Bronchial epithelial cell (primary cell): ENCODE results near the gene ZNF335. TPM values are rescaled to one million over a fixed set of nuclear protein-coding genes. Genes with fewer than 3 reads are reported as not detected.
"Not testable (repeated sequence)": the region's sequence is repeated elsewhere in the genome, so short reads cannot be mapped to it uniquely, and the experiment has no call there.

Source experiments
- DNase-seq: peaks from one replicate; pipeline ENCODE4 v3.0.0-alpha.2; 2010; ENCODE audit warnings: low read depth
- FAIRE-seq: peaks from 2 replicates; lab custom pipeline; 2011; peaks lifted over from hg19 to GRCh38; lab: Jason Lieb, UNC
- H3K27me3 ChIP-seq: 2 replicates; pipeline ENCODE4 v1.5.1; 2011; ENCODE audit warnings: low read length; ENCODE audit not compliant: control insufficient read depth, insufficient read depth
- H3K36me3 ChIP-seq: 2 replicates; pipeline ENCODE4 v1.5.1; 2011; ENCODE audit warnings: low read length; ENCODE audit not compliant: control insufficient read depth, insufficient read depth
- H3K4me3 ChIP-seq: 2 replicates; pipeline ENCODE4 v1.5.1; 2011; ENCODE audit warnings: mild to moderate bottlenecking, low read depth, low read length, control low read depth
- CTCF ChIP-seq: IDR thresholded peaks from 2 replicates; pipeline ENCODE4 v1.5.1; 2011; ENCODE audit warnings: mild to moderate bottlenecking, moderate library complexity, low read length, control low read depth, inconsistent platforms; ENCODE audit not compliant: insufficient read depth, severe bottlenecking
- total RNA-seq: library from RNA; depleted of rRNA; stranded (reverse); fragments of >200 nt; gene quantifications from 2 replicates; pipeline ENCODE4 v1.2.1, GENCODE V29; 2014

ZNF335 gene
- total RNA-seq, 1 donor from 2014 or later = 10.3 TPM

DNA sequence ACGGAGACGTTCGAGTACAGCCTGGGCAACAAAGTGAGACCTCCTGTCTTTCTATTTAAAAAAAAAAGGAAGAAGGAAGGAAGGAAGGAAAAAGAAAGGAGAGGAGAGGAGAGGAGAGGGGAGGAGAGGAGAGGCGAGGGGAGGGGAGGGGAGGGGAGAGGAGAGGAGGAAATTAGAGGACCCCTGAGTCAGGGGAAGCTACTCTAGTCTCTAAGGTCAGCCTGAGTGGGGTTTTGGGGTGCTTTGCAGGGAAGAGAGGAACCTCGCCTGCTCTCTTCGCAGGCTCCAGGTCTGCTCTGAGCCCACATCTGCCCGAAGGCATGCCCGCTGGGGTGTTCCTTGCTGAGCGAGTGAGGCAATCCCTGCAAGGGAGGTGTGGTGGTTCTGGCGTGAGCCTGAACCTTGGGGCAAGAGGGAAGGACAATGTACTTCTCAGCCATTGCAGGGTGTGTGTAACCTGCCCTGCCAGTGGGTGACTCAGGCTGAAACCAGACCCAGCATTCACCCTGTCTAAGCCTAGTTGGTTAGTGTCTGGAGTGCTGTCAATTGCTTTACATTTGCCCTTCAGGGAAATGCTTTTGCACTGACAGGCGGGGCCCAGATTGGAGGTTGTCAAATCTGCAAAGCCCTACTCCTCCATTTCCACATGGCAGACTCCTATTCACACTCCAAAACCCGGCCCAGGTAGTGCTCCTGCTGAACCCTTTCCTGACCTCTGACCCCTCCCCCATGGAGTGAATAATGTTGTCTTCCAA lies 21.4 kb upstream of the ZNF335 start:
- no peak overlapping the region for H3K4me3 ChIP-seq
- peak; percentile 99 for FAIRE-seq
- peak; percentile 99 for DNase-seq
- no peaks in the 10 kb centered on the region for H3K36me3 ChIP-seq
- TF ChIP-seq CTCF = no peak
- no peaks in the 10 kb centered on the region for H3K27me3 ChIP-seq

- H3K4me3 ChIP-seq = no peak overlapping the region
- no peaks in the 10 kb centered on the region for H3K36me3 ChIP-seq
- no peak for DNase-seq
- no peaks in the 10 kb centered on the region for H3K27me3 ChIP-seq
- no peak for TF ChIP-seq CTCF
- FAIRE-seq = no peak
Observed at GRCh38 chr20:45991616-45992015, 19.6 kb upstream of the ZNF335 start.

DNA sequence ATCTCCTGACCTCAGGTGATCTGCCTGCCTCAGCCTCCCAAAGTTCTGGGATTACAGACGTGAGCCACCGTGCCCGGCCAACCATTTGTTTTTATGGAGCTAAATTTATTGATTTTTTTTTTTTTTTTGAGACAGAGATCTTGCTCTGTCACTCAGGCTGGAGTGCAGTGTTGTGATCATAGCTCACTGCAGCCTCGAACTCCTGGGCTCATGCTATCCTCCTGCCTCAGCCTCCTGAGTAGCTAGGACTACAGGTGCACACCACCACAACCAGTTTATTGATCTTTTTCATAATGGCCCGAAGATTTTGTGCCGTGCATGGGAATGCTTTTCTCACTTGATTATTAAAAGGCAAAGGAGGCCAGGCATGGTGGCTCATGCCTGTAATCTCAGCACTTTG lies 16.8 kb upstream of the ZNF335 start:
- DNase-seq, FAIRE-seq, H3K36me3 ChIP-seq, H3K4me3 ChIP-seq, H3K27me3 ChIP-seq: not testable (repeated sequence)

DNA sequence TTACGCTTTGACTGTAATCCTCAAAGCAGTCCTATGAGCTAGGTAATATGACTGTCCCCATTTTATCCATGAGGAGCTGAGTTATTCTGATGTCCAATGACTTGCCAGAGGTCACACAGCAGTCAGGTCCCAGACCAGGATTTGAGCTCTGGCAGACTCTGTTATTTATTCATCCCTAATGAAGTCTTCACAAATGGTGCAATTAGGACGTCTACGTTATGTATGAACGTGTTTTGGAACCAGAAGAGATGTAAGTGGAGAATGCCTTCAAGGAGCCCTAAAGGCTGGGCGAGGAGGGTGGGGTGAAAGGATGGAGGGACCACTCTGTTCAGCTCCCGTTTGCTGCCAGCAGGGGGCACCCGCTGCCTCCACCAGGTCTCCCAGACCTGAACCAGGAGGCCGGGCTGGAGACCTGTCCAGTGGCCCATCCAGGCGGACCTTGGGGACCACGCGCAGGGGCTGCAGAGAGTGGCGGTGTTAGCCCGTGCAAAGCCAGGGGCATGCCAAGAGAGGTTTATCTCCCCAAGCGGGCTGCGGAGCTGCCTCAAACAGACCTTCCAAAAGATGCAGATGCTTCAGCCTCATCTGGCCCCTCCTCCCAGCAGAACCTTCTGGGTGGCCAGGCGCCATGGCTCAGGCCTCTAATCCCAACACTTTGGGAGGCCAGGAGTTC lies 15.2 kb upstream of the ZNF335 start:
- FAIRE-seq (no peak), DNase-seq (peak; percentile 44)
- Histone ChIP-seq H3K4me3 (no peak overlapping the region), H3K27me3 (peaks cover 1% of the 10 kb centered on the region), H3K36me3 (no peaks in the 10 kb centered on the region)
- peak; percentile 97 for TF ChIP-seq CTCF

GRCh38 chr20:45985573-45985972 lies 13.6 kb upstream of the ZNF335 start:
- peak; percentile 14 for TF ChIP-seq CTCF
- Histone ChIP-seq H3K36me3 (no peaks in the 10 kb centered on the region), H3K27me3 (peaks cover 1% of the 10 kb centered on the region), H3K4me3 (no peak overlapping the region)
- DNase-seq (no peak), FAIRE-seq (no peak)

GRCh38 chr20:45983279-45983743 lies 11.3 kb upstream of the ZNF335 start:
- TF ChIP-seq CTCF = no peak
- Histone ChIP-seq H3K36me3 (no peaks in the 10 kb centered on the region), H3K4me3 (no peak overlapping the region), H3K27me3 (peaks cover 1% of the 10 kb centered on the region)
- FAIRE-seq = no peak
- DNase-seq = no peak
